Stimulated activated naive CD8-positive, alpha-beta T cell treated with anti-CD3 and anti-CD28 coated beads, Interleukin-15, Interleukin-2, amounts not matched to agents 100 U/mL and 50 U/mL, for 24 hours (primary cell): Measurements from ENCODE around the gene ANKRD18A.
"Not testable (repeated sequence)": the region's sequence is repeated elsewhere in the genome, so short reads cannot be mapped to it uniquely, and the experiment has no call there.

Experiments used
- ATAC-seq: fragments of 150-1000 bp; cut with Tn5 transposase; one replicate; pipeline ENCODE4 v1.10.0; 2021
- DNase-seq: peaks from one replicate; pipeline ENCODE4 v3.0.0; 2021

The ANKRD18A gene

DNA sequence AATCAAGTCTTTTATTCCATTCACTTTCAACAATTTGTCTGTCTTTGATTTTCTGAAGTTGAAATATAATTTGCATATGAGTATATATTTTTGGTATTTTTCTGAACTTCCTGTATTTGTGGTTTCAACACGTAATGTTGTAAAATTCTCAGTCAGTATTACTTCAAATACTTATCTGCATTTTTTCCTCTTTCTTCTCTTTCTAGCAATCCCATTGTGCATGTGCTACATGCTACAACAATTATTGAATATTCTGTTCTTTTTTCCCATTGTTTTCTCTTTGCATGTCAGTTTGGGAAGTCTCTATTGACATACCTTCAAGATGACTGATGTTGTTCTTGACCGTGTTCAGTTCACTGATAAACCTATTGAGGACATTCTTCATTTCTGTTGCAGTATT lies 5.6 kb upstream of the ANKRD18A start:
- ATAC-seq = no peak
- DNase-seq = no peak

DNA sequence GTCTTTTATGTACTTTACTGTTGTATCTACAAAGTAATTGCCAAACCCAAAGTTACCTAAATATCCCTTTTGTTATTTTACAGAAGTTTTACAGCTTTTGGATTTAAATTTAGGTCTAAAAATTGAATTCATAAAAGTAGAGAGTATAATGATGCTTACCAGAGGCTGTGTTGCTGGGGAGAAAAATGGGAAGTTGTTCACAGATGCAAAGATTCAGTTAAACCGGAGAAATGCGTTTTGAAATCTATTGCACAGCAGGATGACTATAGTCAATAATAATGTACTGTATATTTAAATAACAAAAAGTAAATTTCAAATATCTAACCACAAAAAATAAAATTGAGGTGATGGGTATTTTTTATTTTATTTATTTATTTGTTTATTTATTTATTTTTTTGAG lies 2.6 kb upstream of the ANKRD18A start:
- ATAC-seq (no peak), DNase-seq (no peak)

DNA sequence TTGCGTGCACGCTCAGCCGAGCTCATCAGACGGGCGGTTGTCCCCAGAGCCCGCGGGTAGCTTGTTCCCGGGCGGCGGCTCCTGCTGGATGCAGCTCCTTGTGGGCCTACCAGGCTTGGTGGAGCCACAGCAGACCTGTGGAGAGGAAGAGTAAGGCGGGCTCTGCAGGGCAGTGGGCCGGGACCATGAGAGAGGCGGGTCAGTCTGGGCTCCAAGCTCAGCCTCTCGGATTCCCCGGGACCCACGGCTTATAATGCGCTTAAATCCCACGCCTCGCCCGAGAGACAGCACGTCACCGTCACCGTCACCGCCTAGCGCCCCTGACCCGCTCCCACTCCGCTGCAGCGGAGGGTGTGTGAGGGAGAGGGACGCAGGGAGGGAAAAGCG lies 1.9 kb upstream of the ANKRD18A start:
- ATAC-seq (no peak), DNase-seq (peak; percentile 7)

DNA sequence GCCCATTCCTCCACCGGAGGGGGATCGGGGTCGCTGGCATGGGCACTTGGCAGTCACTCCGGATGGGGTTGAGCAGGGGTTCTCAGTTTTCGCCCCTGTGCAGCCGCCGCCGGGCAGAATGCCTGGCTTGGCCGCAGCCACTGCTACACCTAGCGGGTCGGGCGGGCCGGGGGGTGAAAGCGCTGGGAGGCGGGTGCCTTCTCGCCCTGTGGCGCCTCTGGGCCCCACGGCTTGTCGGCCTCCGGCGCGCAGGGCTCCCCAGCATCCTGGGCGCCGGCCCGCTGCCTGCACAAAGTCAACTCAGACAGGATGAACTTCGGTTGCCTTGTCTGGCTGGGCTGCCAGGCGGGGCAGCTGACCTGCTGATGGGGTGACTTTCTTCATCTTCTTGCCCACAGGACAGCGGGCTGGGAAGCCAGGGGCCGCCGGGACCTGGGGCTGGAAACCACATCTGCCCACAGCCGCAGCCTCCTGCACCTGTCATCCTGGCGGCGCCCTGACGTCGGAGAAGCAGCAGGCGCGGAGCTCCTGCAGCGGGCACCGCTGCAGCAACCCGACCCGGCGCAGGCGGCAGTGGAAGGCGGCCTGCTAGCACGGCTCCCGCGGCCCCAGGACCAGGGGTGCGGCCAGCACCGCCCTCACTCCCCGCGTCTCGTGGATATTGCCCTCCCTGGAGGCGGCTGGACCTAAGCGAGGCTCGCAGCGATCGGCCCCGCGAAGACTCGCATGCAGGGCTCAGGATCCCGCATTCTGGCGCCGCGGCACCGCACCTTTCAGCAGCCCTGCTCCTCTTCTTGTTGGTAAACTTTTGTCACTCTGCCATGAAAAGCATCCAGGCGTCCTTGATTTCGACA lies 1.3 kb upstream of the ANKRD18A start:
- DNase-seq (peak; percentile 43), ATAC-seq (peak; percentile 42)

- DNase-seq (peak; percentile 20), ATAC-seq (no peak)
These were observed 594 bp downstream of the ANKRD18A start for GRCh38 chr9:38619556-38620447.

DNA sequence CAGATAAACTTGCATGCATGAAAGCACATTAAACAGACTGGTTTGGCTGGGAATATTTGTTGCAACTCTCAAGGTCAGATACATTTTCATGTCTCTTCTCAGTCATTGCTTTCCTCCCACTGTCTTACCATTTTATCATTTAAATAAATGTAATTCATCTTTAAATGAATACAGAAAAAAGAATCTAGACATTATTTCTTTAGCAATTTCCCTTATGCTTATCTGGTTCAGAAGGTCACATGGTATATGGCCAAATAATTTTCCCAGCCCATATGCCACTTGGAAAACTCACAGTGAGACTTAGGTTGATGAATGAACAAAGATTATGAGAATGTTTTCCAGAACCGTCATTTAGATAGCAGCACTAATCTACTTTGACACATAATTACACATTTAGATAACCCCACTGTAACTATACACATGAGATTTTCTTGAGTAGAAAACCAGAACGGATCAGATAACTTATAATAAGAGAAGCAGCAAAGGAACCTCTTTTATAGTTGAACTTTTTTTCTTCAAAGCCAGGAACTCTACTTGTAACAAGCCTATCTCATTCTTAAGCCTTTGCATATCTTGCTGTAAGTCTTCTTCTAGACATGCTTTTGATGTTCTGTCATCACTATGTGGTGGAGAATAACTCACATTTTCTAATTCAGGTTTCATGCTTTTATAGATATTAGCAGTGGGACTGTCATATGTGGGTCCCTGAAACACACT lies 22.2 kb downstream of the ANKRD18A start:
- not testable (repeated sequence) for DNase-seq, ATAC-seq

- not testable (repeated sequence) for ATAC-seq, DNase-seq
These were observed 25.3 kb downstream of the ANKRD18A start for GRCh38 chr9:38595117-38595516.

DNA sequence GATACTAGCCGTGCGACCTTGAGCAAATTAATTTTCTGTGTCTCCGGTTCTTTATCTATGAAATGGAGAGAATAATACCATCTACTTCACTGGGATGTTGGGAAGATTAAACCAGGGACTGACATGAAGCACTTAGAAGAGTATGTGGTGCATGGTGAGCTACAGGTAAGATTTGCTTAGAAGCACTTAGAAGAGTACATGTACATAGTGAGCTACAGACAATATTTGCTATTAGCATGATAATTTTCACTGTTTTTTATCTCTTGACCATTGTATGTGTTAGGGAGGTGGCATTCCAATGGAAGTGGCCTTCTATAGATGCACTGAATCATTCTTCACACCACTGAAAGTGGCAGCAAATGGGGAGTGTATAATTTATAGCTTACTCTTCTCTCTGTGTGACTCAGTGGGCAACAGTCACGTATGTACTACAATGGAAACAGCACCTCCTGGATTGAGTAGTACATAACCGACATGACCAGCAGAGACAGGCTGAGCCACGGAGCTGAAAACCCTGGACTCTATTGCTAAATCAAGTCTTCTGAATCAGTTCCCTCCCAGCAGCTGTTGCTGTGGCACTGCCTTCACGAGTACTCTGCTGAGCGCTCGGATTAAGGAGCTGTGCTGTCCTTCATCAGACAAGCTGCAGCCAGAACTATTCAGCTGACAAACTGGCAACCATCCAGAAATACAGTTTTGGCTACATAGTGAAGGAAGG lies 28.9 kb downstream of the ANKRD18A start:
- ATAC-seq, DNase-seq: not testable (repeated sequence)

DNA sequence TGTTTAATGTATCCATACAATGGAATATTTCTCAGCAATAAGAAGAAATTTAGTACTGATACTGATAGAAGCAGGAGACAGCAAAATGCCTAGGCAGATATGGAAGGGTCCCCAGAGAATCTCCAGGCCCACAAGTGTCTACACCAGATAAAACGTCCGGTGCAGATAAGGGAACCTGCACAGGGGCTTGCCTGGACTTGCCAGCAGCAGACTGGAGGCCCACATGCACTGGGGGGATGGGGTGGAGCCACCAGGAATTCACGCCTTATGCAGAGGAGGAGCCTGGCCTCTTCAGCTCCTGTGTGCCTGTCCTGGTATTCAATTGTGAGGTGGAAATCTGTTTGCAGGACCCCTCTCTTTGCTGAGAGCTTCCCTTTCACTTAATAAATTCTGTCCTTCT lies 36.6 kb downstream of the ANKRD18A start:
- not testable (repeated sequence) for ATAC-seq, DNase-seq

DNA sequence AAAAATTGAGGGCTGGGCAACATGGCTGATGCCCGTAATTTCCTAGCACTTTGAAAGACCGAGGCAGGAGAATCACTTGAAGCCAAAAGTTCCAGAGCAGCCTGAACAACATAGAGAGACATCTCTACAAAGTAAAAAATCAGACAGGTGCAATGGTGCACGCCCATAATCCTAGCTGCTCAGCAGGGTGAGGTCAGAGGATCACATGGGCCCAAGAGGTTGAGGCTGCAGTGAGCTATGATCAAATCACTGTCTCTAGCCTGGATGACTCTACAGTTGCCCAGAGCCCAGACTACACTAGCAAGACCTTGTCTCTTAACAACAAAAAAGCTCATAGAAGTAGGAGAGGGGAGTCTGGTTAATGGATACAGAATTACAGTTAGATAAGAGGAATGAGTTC lies 40.3 kb downstream of the ANKRD18A start:
- not testable (repeated sequence) for DNase-seq, ATAC-seq

DNA sequence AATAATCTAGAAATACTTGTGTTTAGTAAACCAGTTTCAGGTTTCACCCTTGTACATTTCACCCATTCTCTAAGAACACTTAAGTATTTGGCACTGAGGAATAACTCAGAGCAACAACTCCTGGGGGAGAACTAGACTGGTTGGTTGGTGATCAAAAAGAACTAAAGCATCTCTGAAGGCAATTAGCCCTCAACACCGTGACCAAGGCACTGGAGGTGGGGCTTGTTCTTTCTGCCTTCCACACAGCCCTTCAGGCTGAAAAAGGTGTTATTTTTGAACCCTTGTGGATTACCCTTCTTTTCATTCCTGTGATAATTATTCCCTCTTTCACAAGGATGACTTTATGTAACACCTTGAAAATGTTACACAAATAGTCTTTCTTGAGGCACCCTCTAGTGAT lies 44.2 kb downstream of the ANKRD18A start:
- not testable (repeated sequence) for DNase-seq, ATAC-seq

GRCh38 chr9:38566048-38566447 lies 54.3 kb downstream of the ANKRD18A start:
- DNase-seq, ATAC-seq: not testable (repeated sequence)

- not testable (repeated sequence) for ATAC-seq, DNase-seq
These were observed 55.2 kb downstream of the ANKRD18A start for GRCh38 chr9:38565178-38565577.

GRCh38 chr9:38563911-38564310 lies 56.5 kb downstream of the ANKRD18A start:
- ATAC-seq, DNase-seq: not testable (repeated sequence)

DNA sequence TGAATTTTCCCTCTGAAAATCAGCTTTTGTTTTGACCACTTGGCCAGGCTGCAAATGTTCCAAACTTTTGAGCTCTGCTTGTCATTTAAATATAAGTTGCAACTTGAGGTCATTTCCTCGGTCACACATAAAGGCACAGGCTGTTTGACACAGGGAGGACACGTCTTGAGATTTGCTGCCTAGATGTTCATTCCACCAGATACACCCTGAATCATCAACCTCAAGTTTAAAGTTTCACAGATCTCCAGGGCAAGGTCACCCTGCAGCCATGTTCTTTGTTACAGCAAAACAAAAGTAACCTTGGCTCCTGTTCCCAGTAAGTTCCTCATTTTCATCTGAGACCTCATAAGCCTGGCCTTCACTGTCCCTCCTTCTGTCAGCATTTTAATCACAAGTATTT lies 59.3 kb downstream of the ANKRD18A start:
- ATAC-seq = not testable (repeated sequence)

GRCh38 chr9:38559172-38559571 lies 61.2 kb downstream of the ANKRD18A start:
- not testable (repeated sequence) for DNase-seq, ATAC-seq

More for the DNA sequence above, 59.3 kb downstream of the ANKRD18A start:
- not testable (repeated sequence) for DNase-seq

- DNase-seq, ATAC-seq: not testable (repeated sequence)
These were observed 62.6 kb downstream of the ANKRD18A start for GRCh38 chr9:38557746-38558145.

- DNase-seq, ATAC-seq: not testable (repeated sequence)
These were observed 65.4 kb downstream of the ANKRD18A start for GRCh38 chr9:38554966-38555365.

- not testable (repeated sequence) for DNase-seq
These were observed 67.4 kb downstream of the ANKRD18A start for GRCh38 chr9:38553019-38553418.

GRCh38 chr9:38546497-38547163 lies 73.8 kb downstream of the ANKRD18A start:
- DNase-seq = peak; percentile 23
- ATAC-seq = not testable (repeated sequence)

More at GRCh38 chr9:38553019-38553418, 67.4 kb downstream of the ANKRD18A start:
- ATAC-seq = not testable (repeated sequence)
